ENCODE results near the gene TMEM117. TPM values are rescaled to one million over a fixed set of nuclear protein-coding genes. Genes with fewer than 3 reads are reported as not detected.

Gene TMEM117
- total and polyA plus RNA-seq, 2 donors (not counting 3 experiments of a cell fraction or from before 2014, with no cell fraction given) = 1.2 to 3.8 TPM

DNA sequence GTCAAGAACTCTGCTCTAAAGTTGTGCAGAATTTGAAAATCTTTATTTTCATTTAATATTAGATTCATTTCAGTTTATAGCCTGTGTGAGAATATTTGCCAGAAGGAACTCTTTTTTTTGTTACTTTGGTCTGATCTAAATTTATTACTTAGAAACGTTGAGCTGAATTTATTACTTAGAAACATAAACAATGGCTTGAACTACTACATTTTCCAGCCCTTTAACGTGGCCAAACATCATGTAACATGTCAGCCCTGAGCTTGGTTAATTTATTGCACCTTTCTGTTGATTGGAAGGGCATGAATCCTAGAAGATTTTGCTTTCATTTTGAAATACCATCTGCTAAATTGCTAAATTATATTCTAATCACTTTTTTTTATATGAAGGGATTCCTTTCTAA is 241.4 kb downstream of the TMEM117 start:
- no peaks in the 10 kb centered on the region for H3K27me3 ChIP-seq (ENCODE audit: control insufficient read depth in 2 of 2, insufficient read depth in 2 of 2, low read length in 2 of 2)
- intact Hi-C loops (cut with micrococcal nuclease) (no loop called here), dilution Hi-C loops (cut with MboI; ENCODE audit: extremely low pct_ligation_motif_present, low sequenced_read_pairs) (no loop called here)
- DNase-seq (ENCODE audit: low read depth, low spot score) (no peak), FAIRE-seq (no peak)
- H3K9me3 ChIP-seq (replicated peaks; ENCODE audit: control insufficient read depth, insufficient read depth, low read length) = no peaks in the 10 kb centered on the region
- no TSS peak for BruUV-seq (replicated peaks)
- CTCF ChIA-PET = no interaction called here
- no peaks in the 10 kb centered on the region for H3K4me1 ChIP-seq (ENCODE audit: control insufficient read depth, extremely low read depth, insufficient read depth, low read length)
- H2AFZ ChIP-seq (ENCODE audit: low read depth, low read length) = no peak overlapping the region
- no peaks in the 10 kb centered on the region for H3K79me2 ChIP-seq (ENCODE audit: control insufficient read depth, insufficient read depth, low read length)
- no peaks in the 10 kb centered on the region for H4K20me1 ChIP-seq (replicated peaks; ENCODE audit: control insufficient read depth, extremely low read depth, insufficient read depth, low read length)
- no peak overlapping the region for H3K4me3 ChIP-seq (replicated peaks in 1 of 3; ENCODE audit: insufficient read depth in 1 of 3, low read depth in 1 of 3, low read length in 3 of 3)
- H3K9me1 ChIP-seq (replicated peaks; ENCODE audit: control insufficient read depth, extremely low read depth, insufficient read depth, low read length) = no peaks in the 10 kb centered on the region
- H3K9ac ChIP-seq (replicated peaks; ENCODE audit: extremely low read depth, insufficient read depth, low read length) = no peak overlapping the region
- POLR2A ChIA-PET = no interaction called here
- no peaks in the 10 kb centered on the region for H3K36me3 ChIP-seq (ENCODE audit: control insufficient read depth in 2 of 2, extremely low read depth in 1 of 2, insufficient read depth in 2 of 2, low read length in 2 of 2)
- TF ChIP-seq FOS (IDR thresholded peaks at IDR 0.05; ENCODE audit: borderline replicate concordance, insufficient read depth, low read length) = no peak
- TF ChIP-seq POLR2AphosphoS5 (IDR thresholded peaks at IDR 0.05; ENCODE audit: insufficient read depth, low read depth, low read length) = no peak
- TF ChIP-seq, protein P1, sequence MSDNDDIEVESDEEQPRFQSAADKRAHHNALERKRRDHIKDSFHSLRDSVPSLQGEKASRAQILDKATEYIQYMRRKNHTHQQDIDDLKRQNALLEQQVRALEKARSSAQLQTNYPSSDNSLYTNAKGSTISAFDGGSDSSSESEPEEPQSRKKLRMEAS (IDR thresholded peaks at IDR 0.05; ENCODE audit: insufficient read depth, insufficient read length) = no peak
- TF ChIP-seq MYC (IDR thresholded peaks at IDR 0.05; ENCODE audit: low read depth, low read length) = no peak
- TF ChIP-seq GATA2 (IDR thresholded peaks at IDR 0.05; ENCODE audit: insufficient read depth, insufficient read length, low read depth, low read length) = no peak
- no peak for TF ChIP-seq POLR2A (IDR thresholded peaks at IDR 0.05; ENCODE audit: low read depth, low read length)
- TF ChIP-seq, protein P2, sequence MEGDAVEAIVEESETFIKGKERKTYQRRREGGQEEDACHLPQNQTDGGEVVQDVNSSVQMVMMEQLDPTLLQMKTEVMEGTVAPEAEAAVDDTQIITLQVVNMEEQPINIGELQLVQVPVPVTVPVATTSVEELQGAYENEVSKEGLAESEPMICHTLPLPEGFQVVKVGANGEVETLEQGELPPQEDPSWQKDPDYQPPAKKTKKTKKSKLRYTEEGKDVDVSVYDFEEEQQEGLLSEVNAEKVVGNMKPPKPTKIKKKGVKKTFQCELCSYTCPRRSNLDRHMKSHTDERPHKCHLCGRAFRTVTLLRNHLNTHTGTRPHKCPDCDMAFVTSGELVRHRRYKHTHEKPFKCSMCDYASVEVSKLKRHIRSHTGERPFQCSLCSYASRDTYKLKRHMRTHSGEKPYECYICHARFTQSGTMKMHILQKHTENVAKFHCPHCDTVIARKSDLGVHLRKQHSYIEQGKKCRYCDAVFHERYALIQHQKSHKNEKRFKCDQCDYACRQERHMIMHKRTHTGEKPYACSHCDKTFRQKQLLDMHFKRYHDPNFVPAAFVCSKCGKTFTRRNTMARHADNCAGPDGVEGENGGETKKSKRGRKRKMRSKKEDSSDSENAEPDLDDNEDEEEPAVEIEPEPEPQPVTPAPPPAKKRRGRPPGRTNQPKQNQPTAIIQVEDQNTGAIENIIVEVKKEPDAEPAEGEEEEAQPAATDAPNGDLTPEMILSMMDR (IDR thresholded peaks at IDR 0.05; ENCODE audit: extremely low read depth in 1 of 2, insufficient read depth in 1 of 2, low read depth in 1 of 2, low read length in 2 of 2) = no peak
- TF ChIP-seq EZH2 (IDR thresholded peaks at IDR 0.05; ENCODE audit: borderline replicate concordance, low read depth, low read length, severe bottlenecking) = no peak
- TF ChIP-seq JUN (IDR thresholded peaks at IDR 0.05; ENCODE audit: borderline replicate concordance, insufficient read depth, insufficient read length, low read depth) = no peak
- no peak overlapping the region for H3K4me2 ChIP-seq (ENCODE audit: insufficient read depth, low read length)
- no peak overlapping the region for H3K27ac ChIP-seq (ENCODE audit: insufficient read depth, low read depth, low read length)

Data from endothelial cell of umbilical vein (primary cell).